IPS-18a (cell line): ENCODE results near the gene SEC14L6.

Source experiments
- H3K27ac ChIP-seq: one replicate; pipeline ENCODE4 v1.5.1; 2013; ENCODE audit warnings: low read length
- H3K27me3 ChIP-seq: one replicate; pipeline ENCODE4 v1.6.1; 2013; ENCODE audit warnings: mild to moderate bottlenecking, low read length; ENCODE audit not compliant: control insufficient read depth, insufficient read depth
- H3K36me3 ChIP-seq: one replicate; pipeline ENCODE4 v1.6.1; 2013; ENCODE audit warnings: low read depth, low read length; ENCODE audit not compliant: control insufficient read depth
- H3K4me1 ChIP-seq: one replicate; pipeline ENCODE4 v1.6.1; 2013; ENCODE audit warnings: low read depth, low read length; ENCODE audit not compliant: control insufficient read depth
- H3K4me3 ChIP-seq: one replicate; pipeline ENCODE4 v1.5.1; 2013; ENCODE audit warnings: low read length
- H3K9ac ChIP-seq: one replicate; pipeline ENCODE4 v1.6.1; 2013; ENCODE audit warnings: mild to moderate bottlenecking, low read length, moderate library complexity
- H3K9me3 ChIP-seq: one replicate; pipeline ENCODE4 v1.6.1; 2013; ENCODE audit warnings: low read depth, low read length; ENCODE audit not compliant: control insufficient read depth

The SEC14L6 gene

DNA sequence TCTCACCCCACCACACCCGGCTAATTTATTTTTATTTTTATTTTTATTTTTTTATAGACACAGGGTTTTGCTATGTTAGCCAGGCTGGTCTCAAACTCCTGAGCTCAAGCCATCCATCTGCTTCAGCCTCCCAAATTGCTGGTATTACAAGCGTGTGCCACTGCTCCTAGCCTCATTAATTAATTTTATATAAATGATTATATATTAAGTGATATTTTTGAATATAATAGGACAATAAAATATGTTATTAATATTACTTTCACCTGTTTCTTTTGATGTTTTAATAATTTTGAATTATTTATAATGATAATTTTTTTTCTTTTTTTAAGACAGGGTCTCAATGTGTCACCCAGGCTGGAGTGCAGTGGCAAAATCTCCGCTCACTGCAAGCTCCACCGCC, 38.9 kb downstream of the SEC14L6 start:
- no peak overlapping the region for H3K9ac ChIP-seq
- no peaks in the 10 kb centered on the region for H3K27me3 ChIP-seq
- H3K9me3 ChIP-seq: no peaks in the 10 kb centered on the region
- no peak overlapping the region for H3K27ac ChIP-seq
- H3K36me3 ChIP-seq: no peaks in the 10 kb centered on the region
- H3K4me1 ChIP-seq: no peaks in the 10 kb centered on the region
- no peak overlapping the region for H3K4me3 ChIP-seq

DNA sequence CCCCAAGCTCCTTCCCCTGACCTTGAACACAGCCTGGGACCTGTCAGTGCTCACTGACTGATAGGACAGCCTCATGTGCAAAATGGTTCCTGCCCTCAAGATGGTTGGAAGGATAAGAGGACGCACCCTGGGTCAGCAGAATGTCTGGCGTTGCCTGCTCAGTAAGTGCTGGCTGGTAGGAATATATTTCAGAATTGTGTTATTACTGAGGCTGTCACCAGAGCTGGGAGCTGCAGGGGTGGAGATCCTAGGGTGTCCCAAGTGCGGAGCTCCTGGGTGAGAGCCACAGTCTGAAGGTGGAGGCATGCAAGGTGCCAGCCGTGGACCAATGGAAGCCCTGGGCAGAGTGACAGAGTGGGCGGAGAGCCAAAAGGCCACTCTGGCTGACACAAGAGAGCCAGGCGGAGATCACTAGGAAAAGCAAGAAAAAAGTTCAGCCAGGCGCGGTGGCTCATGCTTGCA, 40.0 kb downstream of the SEC14L6 start:
- H3K4me3 ChIP-seq: no peak overlapping the region
- no peaks in the 10 kb centered on the region for H3K9me3 ChIP-seq
- H3K36me3 ChIP-seq: no peaks in the 10 kb centered on the region
- H3K27ac ChIP-seq: no peak overlapping the region
- no peaks in the 10 kb centered on the region for H3K4me1 ChIP-seq
- no peak overlapping the region for H3K9ac ChIP-seq
- no peaks in the 10 kb centered on the region for H3K27me3 ChIP-seq

DNA sequence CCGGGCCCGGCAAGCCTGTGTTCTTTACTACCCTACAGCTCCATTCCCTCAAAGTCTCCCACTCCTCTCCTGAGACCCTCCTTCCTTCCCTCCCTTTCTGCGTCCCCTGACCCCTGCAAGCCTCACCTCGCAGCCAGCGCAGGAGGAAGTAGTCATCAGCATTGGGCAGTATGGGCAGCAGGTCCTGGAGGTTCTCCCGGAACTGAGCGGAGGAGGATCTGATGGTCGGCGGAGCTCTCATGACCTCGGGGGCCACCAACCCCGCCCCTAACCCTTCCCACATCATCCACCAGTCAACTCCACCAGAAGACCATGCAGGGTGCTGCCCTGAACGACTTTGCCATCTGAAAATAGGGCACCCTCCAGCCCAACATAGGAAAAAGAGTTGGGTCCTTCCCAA, 43.0 kb downstream of the SEC14L6 start:
- H3K36me3 ChIP-seq: no peaks in the 10 kb centered on the region
- no peak overlapping the region for H3K4me3 ChIP-seq
- H3K9ac ChIP-seq: no peak overlapping the region
- no peak overlapping the region for H3K27ac ChIP-seq
- H3K27me3 ChIP-seq: no peaks in the 10 kb centered on the region
- no peaks in the 10 kb centered on the region for H3K9me3 ChIP-seq
- H3K4me1 ChIP-seq: no peaks in the 10 kb centered on the region

DNA sequence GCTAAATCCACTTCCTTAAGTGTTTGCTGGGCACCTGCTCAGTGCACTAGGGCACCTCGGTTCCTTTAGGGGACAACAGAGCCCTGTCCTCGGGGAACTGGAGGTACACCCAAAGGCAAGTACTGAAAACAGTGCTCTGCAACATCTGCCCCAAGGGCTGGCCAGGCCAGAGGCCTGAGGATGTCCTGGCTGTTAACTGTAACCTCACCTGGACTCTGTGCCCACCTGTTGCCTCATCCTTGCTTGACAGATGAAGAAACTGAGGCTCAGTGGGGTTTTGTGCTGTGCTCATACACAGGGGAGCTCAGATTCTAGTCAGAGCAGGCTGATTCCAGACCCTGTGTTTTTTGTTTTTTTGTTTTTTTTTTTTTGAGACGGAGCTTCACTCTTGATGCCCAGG, 43.6 kb downstream of the SEC14L6 start:
- Histone ChIP-seq H3K4me3 (no peak overlapping the region), H3K27ac (no peak overlapping the region), H3K36me3 (no peaks in the 10 kb centered on the region), H3K4me1 (no peaks in the 10 kb centered on the region), H3K9ac (no peak overlapping the region), H3K9me3 (no peaks in the 10 kb centered on the region), H3K27me3 (no peaks in the 10 kb centered on the region)

DNA sequence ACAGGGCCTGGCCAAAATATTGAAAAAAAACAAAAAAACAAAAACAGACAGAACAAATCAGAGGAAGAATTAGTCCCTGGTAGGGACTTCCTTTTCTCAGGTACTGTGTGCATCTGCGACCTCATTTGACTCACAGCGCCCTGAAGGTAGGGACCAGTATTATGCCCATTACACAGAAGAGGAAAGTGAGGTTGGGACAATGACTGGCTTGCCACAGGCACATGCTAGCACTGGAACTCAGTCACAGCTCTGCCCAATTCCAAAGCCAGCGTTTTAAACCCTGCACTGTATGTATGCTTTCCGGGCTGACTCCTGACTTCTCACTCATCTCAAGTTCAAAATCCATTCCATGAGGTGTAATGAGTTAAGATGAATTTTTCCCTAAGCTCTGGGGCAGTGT, 44.4 kb downstream of the SEC14L6 start:
- Histone ChIP-seq H3K4me3 (no peak overlapping the region), H3K9ac (no peak overlapping the region), H3K4me1 (no peaks in the 10 kb centered on the region), H3K27me3 (no peaks in the 10 kb centered on the region), H3K27ac (no peak overlapping the region), H3K9me3 (no peaks in the 10 kb centered on the region), H3K36me3 (no peaks in the 10 kb centered on the region)

DNA sequence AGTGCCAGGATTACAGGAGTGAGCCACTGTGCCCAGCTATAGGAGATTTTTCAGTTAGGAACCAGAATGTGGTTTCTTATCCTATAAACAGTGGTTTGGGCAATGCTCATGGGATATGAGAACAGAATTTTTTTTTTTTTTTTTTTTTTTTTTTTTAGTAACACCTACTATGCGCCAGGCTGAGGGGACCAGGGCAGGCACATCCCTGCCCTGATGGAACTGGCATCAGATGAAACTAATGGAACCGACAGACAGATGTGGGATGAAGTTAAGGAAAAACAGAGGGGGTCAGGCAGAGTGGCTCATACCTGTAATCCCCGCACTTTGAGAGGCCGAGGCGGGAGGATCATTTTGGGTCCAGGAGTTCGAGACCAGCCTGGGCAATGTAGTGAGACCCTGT, 45.9 kb downstream of the SEC14L6 start:
- Histone ChIP-seq H3K9me3 (no peaks in the 10 kb centered on the region), H3K27ac (no peak overlapping the region), H3K4me3 (no peak overlapping the region), H3K9ac (no peak overlapping the region), H3K36me3 (no peaks in the 10 kb centered on the region), H3K4me1 (no peaks in the 10 kb centered on the region), H3K27me3 (no peaks in the 10 kb centered on the region)

DNA sequence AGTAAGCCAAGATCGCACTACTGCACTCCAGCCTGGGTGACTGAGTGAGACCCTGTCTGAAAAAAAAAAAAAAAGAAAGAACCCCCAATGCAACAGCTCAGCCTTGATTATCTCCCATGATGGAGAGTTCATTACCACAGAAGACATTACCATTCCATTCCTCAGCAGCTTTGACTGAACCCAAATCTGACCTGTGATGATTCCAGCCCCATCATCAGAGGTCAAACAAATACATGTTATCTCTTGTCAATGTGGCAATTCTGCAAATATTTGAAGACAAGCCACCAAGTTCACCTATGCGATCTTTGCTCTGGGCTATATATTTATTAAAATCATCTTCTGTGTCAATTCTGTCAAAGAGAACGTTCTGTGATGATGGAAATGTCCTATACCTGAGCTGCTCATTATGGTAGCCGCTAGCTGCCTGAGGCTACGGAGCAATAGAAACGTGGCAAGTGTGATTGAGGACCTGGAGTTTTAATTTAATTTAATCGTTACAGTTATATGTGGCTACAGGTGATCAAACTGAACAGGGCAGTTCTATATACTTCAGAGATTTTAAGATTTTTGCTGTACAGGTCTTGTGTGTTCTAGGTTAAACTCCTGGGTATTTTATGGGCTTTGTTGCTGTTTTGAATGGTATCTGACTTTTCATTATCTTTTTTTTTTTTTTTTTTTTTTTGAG, 48.9 kb downstream of the SEC14L6 start:
- Histone ChIP-seq H3K9me3 (no peaks in the 10 kb centered on the region), H3K4me3 (no peak overlapping the region), H3K36me3 (no peaks in the 10 kb centered on the region), H3K27me3 (no peaks in the 10 kb centered on the region), H3K27ac (no peak overlapping the region), H3K4me1 (no peaks in the 10 kb centered on the region), H3K9ac (no peak overlapping the region)

DNA sequence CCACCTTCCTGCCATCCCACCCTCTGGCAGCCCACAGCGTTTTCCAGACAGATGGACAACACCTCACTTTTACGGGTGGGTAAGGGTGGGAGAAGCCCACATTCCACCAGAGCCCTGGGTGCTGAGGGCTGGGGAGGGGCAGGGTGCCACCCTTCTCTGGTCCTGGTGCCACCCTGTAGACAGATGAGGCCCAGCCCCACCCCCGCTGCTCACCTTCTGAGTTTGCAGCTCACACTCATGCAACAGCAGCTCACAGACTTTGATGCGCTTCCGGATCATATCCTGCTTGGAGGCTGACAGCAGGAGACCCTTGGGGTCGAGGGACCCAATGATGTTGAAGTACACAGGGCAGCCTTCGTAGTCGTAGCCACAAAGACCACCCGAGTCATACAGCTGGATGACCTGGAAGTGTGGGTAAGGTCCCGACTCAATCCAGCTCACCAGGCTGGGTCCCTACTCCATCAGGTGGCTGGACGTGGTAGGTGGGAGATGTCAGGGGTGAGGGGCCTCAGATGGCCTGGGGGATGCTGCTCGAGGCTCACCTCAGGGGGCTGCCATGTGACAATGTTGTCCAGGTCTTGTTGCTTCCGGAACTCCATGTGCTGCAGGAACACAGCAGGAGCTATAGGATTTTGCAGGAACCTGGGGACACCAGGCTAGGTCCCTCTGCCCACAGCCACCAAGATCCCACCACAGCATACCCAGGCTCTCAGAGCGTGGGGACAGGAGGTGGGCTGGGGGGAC, 51.3 kb downstream of the SEC14L6 start:
- Histone ChIP-seq H3K9ac (no peak overlapping the region), H3K9me3 (no peaks in the 10 kb centered on the region), H3K4me1 (no peaks in the 10 kb centered on the region), H3K4me3 (no peak overlapping the region), H3K36me3 (no peaks in the 10 kb centered on the region), H3K27me3 (no peaks in the 10 kb centered on the region), H3K27ac (no peak overlapping the region)

DNA sequence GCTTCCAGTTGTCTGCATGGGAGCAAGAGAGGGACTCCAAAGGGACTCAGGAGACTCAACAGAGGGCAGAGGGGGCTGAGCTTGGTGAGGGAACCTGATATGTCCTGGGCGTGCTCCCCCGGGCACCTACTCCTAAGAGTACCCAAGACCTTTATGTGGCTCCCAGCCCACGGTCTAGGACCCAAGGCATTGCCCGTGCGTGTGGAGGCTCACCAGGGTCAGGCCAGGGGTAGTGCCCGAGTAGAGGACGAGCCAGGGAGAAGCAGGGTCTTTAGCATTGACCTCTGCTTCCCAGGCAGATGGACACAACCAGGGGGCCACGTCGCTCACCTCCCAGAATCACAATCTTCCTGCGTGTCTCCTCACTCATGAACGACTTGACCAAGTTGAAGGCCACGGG, 54.4 kb downstream of the SEC14L6 start:
- Histone ChIP-seq H3K9me3 (no peaks in the 10 kb centered on the region), H3K9ac (no peak overlapping the region), H3K27ac (no peak overlapping the region), H3K4me1 (no peaks in the 10 kb centered on the region), H3K36me3 (no peaks in the 10 kb centered on the region), H3K27me3 (no peaks in the 10 kb centered on the region), H3K4me3 (no peak overlapping the region)

DNA sequence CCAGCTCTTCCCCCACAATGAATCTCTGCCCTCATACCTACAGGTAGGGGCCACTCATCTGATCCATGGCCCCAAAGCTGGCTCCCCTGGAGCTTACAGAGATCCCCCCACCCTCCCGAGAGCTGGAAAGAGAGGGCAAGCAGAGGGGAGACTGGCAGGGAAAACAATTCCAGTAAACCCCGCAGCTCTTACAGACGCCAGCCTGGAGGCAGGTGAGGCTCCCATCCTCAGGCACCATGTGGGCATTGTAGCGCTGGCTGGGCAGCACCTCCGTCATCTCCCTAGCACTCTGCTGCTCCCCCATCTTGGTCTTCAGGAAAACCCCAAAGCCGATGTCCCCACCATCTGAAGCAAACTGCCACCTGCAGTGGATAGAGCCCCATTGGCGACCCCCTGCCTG, 55.2 kb downstream of the SEC14L6 start:
- no peaks in the 10 kb centered on the region for H3K36me3 ChIP-seq
- H3K9ac ChIP-seq: no peak overlapping the region
- no peak overlapping the region for H3K27ac ChIP-seq
- no peaks in the 10 kb centered on the region for H3K9me3 ChIP-seq
- H3K27me3 ChIP-seq: no peaks in the 10 kb centered on the region
- H3K4me1 ChIP-seq: no peaks in the 10 kb centered on the region
- no peak overlapping the region for H3K4me3 ChIP-seq

DNA sequence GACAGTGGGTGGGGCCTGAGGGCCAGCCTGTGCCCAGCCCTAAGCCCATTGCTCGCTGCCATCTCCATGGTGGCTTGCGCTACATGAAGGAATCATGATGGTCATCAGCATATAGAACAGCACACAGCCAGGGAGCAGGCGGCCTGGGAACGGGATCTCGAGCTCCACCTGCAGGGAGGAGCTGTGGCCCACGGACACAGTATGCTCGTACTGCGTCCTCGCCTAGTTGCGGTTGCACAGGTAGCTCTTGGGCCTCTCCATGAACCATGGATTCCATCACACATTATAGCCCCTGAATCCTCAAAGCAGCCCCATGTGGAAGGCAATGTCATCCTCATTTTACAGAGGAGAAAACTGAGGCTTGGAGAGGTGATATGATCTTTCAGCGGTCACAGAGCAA, 56.1 kb downstream of the SEC14L6 start:
- H3K27ac ChIP-seq: no peak overlapping the region
- no peaks in the 10 kb centered on the region for H3K9me3 ChIP-seq
- H3K4me1 ChIP-seq: no peaks in the 10 kb centered on the region
- no peaks in the 10 kb centered on the region for H3K27me3 ChIP-seq
- H3K4me3 ChIP-seq: no peak overlapping the region
- no peak overlapping the region for H3K9ac ChIP-seq
- H3K36me3 ChIP-seq: no peaks in the 10 kb centered on the region

DNA sequence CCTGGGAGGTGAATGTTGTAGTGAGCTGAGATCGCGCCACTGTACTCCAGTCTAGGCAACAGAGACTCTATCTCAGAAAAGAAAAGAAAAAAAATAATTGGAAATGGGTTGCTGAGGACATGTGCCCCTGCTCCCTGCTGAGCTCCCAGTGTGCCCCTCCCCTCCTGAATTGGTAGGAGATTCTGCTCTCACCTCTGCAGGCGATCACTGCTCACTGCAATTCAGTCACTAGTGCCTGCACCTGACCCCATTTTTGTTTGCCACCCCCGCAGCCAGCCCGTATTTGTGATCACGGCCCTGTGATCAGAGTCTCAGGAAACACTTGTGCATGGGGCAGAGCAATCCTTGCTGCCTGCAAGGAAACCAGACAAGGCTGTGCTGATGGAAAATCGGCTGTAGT, 58.4 kb downstream of the SEC14L6 start:
- Histone ChIP-seq H3K36me3 (no peaks in the 10 kb centered on the region), H3K27ac (no peak overlapping the region), H3K9ac (no peak overlapping the region), H3K4me3 (no peak overlapping the region), H3K4me1 (no peaks in the 10 kb centered on the region), H3K27me3 (no peaks in the 10 kb centered on the region), H3K9me3 (no peaks in the 10 kb centered on the region)
